ENCODE measurements around the gene ARHGEF7. TPM values are rescaled to one million over a fixed set of nuclear protein-coding genes. Genes with fewer than 3 reads are reported as not detected.

ARHGEF7 gene
- total and polyA plus RNA-seq, 2 experiments from 2014 or later, result 23.6 to 58.9 TPM

DNA sequence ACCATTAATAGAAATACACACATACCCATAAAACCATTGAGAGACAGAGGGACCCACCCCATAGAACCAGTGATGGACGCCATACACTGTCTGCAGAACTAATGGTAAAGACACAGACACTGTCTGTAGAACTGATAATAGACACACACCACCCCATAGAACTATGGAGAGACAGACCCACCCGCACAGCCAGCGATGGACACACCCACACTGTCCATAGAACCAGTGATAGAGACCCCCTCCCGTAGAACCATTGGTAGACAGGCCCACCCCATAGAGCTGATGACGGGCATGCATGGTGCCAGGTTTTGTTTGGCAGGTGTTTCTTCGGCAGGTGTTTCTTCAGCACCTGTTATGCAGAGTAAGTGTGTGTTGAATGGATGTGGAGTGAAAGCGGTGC, 117.1 kb downstream of the ARHGEF7 start (continued):
- TF ChIP-seq ZNF462 (CRISPR knock-in tag; IDR thresholded peaks at IDR 0.05), result no peak
- TF ChIP-seq ETS1 (IDR thresholded peaks at IDR 0.05), result no peak
- TF ChIP-seq POLR2AphosphoS5 (IDR thresholded peaks at IDR 0.05; ENCODE audit: low read depth), result no peak
- no peak for TF ChIP-seq EZH2phosphoT487 (IDR thresholded peaks at IDR 0.05; ENCODE audit: unreplicated experiment)
- TF ChIP-seq CREB1 (CRISPR knock-in tag; IDR thresholded peaks at IDR 0.05; ENCODE audit: low read depth), result no peak
- no peak for TF ChIP-seq EZH2 (IDR thresholded peaks at IDR 0.05; ENCODE audit: low read depth, unreplicated experiment)

GRCh38 chr13:111233080-111233479, 118.0 kb downstream of the ARHGEF7 start:
- H3K9me3 Mint-ChIP-seq, result no peaks in the 10 kb centered on the region
- peaks cover 5% of the 10 kb centered on the region; the same call in 1 of the 2 replicates for H3K36me3 ChIP-seq (ENCODE audit: insufficient read depth)
- no peak overlapping the region for H3K4me3 Mint-ChIP-seq
- TF ChIP-seq POLR2AphosphoS5 (IDR thresholded peaks at IDR 0.05; ENCODE audit: low read depth), result no peak
- no peak for TF ChIP-seq REST (IDR thresholded peaks at IDR 0.05; ENCODE audit: unreplicated experiment)
- no peak for TF ChIP-seq STAT1 (IDR thresholded peaks at IDR 0.05; ENCODE audit: unreplicated experiment)
- no peak for TF ChIP-seq EZH2phosphoT487 (IDR thresholded peaks at IDR 0.05; ENCODE audit: unreplicated experiment)
- TF ChIP-seq CTCF (conservative IDR thresholded peaks at IDR 0.05; ENCODE audit: low read depth in 2 of 2), result no peak

More at GRCh38 chr13:111233080-111233479, 118.0 kb downstream of the ARHGEF7 start:
- Histone ChIP-seq H4K20me1 (replicated peaks; ENCODE audit: insufficient read depth) (peaks cover 35% of the 10 kb centered on the region), H3F3A (replicated peaks; ENCODE audit: low read depth) (no peaks in the 10 kb centered on the region), H3K79me2 (replicated peaks; ENCODE audit: insufficient read depth) (peaks cover 70% of the 10 kb centered on the region), H3K4me3 (no peak overlapping the region), H3K27me3 (ENCODE audit: insufficient read depth) (no peaks in the 10 kb centered on the region), H3K4me2 (no peak overlapping the region), H3K4me1 (ENCODE audit: insufficient read depth) (no peaks in the 10 kb centered on the region), H3K9me2 (ENCODE audit: insufficient read depth) (no peaks in the 10 kb centered on the region), H2AFZ (no peak overlapping the region), H3K27ac (ENCODE audit: low read depth) (no peak overlapping the region)
- no peak for ATAC-seq
- Mint-ChIP-seq H3K27me3 (ENCODE audit: insufficient read depth, low read depth, poor library complexity) (peaks cover 2% of the 10 kb centered on the region), H3K27ac (no peak overlapping the region), H3K36me3 (ENCODE audit: low read depth) (peaks cover 10% of the 10 kb centered on the region; the same call in 2 of the 3 replicates), H3K4me1 (peaks cover 28% of the 10 kb centered on the region)
- DNase-seq (ENCODE audit: low spot score), result no peak

All from GM23338 (cell line).